ENCODE measurements around the gene UBLCP1.
"Not testable (repeated sequence)": the region's sequence is repeated elsewhere in the genome, so short reads cannot be mapped to it uniquely, and the experiment has no call there.

UBLCP1 gene

DNA sequence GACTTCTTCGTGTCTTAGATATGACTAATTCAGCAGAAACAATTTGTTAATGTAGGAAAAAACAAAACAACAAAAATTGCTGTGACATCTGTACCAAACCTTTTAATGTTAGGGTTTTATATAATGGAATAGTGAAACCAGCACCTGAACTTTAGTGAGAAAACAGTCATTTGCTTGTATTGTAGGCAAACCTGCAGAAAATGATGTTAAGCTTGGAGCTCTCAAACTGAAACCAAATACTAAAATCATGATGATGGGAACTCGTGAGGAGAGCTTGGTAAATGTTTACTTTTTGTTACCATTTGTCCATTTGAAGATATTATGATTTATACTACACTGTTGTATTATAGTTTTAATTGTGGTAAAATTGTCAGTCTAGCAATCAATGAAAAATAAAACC lies 6.6 kb downstream of the UBLCP1 start:
- TF ChIP-seq, protein P1, sequence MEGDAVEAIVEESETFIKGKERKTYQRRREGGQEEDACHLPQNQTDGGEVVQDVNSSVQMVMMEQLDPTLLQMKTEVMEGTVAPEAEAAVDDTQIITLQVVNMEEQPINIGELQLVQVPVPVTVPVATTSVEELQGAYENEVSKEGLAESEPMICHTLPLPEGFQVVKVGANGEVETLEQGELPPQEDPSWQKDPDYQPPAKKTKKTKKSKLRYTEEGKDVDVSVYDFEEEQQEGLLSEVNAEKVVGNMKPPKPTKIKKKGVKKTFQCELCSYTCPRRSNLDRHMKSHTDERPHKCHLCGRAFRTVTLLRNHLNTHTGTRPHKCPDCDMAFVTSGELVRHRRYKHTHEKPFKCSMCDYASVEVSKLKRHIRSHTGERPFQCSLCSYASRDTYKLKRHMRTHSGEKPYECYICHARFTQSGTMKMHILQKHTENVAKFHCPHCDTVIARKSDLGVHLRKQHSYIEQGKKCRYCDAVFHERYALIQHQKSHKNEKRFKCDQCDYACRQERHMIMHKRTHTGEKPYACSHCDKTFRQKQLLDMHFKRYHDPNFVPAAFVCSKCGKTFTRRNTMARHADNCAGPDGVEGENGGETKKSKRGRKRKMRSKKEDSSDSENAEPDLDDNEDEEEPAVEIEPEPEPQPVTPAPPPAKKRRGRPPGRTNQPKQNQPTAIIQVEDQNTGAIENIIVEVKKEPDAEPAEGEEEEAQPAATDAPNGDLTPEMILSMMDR (IDR thresholded peaks at IDR 0.05; ENCODE audit: low read depth, low read length): no peak
- H3K4me3 ChIP-seq (ENCODE audit: low read depth, low read length): no peak overlapping the region

DNA sequence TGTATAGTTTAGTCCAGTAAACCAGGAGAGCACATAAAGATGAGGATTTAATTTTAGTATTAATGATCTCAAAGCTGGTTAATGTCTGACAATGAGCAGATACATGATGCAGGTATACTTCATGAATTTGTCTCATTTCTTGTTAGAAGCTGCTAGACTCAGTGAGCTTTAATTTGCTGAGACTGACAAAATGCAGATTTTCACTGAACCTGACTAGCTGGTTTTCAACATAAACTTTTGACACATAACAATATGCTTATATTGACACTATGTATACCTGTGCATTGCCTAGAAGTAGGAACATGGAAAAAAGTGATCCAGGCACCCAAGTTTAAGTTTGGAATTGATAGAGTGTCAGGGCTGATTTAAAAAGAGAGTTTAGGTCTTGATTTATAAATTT lies 10.8 kb downstream of the UBLCP1 start:
- TF ChIP-seq, protein P1 (IDR thresholded peaks at IDR 0.05; ENCODE audit: low read depth, low read length): no peak
- H3K4me3 ChIP-seq (ENCODE audit: low read depth, low read length): no peak overlapping the region

DNA sequence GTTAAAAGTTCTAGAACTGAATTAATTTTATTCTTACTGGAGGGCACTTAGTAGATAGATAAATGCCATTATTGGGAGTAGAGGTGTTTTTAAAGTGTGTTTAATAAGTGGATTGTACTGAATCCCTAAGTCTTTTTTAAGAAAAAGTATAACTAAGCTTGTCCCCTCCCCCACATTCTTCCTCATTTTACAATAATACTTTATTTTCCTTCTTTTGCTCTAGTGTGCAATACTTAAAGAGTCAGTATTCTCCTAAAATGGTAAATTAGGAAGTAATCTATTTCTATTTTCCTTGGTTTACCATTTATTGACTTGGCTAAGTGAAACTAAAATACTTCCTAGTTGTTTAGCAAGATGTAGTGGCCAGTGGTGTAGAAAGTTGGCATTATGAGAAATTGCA lies 11.6 kb downstream of the UBLCP1 start:
- TF ChIP-seq, protein P1 (IDR thresholded peaks at IDR 0.05; ENCODE audit: low read depth, low read length): no peak
- no peak overlapping the region for H3K4me3 ChIP-seq (ENCODE audit: low read depth, low read length)

DNA sequence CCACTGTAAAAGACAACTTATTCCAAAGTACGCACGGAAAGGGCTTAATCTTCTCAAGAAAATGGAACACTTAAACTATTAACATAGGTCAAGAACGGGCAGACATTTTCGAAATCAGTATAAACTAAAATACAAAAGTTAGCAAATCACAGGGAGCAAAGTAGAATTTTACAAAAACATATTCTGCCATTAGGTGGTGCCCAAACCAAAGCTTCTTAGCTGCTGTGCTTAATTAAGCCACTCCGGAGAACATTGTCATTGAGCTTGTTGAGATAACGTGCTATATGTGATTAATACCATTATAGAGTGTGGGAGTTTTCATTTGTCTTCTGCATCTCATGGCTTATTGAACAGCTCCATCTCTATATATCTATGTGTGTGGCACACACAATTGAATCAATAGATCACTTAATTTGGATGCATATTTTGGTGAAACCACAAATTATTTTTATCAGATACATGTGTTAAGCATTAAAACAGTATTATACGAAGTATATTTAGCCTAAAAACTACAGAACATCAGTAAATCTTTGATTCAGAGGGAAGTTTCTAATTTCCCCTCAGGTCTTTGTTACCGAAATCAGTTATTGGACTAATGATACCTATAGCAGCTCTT lies 23.4 kb downstream of the UBLCP1 start:
- TF ChIP-seq, protein P1 (IDR thresholded peaks at IDR 0.05; ENCODE audit: low read depth, low read length): peak; percentile 14; the same call in 1 of the 2 replicates

DNA sequence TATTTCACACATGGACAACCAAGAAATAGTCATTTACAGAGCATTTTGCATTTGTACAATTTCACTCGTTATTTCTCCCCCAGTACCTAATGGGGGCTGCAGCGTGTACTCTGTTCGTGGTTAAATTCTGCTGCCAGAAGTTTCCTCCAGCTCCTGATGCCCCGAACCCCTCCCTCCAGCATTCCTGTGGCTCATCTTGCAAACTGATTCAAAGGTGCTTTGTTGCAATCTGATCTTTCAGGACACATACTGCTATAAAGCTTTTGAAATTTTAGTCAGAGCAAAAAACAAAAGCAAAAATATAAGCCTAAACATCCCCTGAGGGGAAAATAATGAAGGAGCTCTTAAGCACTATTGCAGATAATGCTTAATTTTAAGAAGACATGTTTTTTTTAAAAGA lies 27.7 kb downstream of the UBLCP1 start:
- TF ChIP-seq, protein P1 (IDR thresholded peaks at IDR 0.05; ENCODE audit: low read depth, low read length): no peak

More for the DNA sequence above, 23.4 kb downstream of the UBLCP1 start:
- H3K4me3 ChIP-seq (ENCODE audit: low read depth, low read length): no peak overlapping the region

DNA sequence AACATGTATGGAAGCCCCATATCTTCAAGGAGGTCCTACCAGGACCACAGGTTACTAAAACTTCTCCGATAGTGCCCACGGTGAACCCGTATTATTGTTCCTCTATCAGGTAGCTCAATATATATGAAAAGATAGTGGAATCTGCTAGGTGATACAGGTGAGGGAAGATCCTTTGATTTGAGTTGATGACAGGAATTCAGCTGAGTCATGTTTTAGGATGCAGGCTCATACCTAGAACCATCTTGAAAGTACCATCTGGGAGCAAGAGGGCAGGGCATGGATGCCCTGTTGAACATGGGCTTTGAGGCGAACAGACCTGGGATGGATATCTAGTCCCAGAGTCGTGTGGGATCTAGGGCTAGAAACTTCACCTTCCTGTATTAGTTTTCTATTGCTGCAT lies 31.8 kb downstream of the UBLCP1 start:
- TF ChIP-seq, protein P1 (IDR thresholded peaks at IDR 0.05; ENCODE audit: low read depth, low read length): no peak
- no peak overlapping the region for H3K4me3 ChIP-seq (ENCODE audit: low read depth, low read length)

More for the DNA sequence above, 27.7 kb downstream of the UBLCP1 start:
- H3K4me3 ChIP-seq (ENCODE audit: low read depth, low read length): no peak overlapping the region

DNA sequence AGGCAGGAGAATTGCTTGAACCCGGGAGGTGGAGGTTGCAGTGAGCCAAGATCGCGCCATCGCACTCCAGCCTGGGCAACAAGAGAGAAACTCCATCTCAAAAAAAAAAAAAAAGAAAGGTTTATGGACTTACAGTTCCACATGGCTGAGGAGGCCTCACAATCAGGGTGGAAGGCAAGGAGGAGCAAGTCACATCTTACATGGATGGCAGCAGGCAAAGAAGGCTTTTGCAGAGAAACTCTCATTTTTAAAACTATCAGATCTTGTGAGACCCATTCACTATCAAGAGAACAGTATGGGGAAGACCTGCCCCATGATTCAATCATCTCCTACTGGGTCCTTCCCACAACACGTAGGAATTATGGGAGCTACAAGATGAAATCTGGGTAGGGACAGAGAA lies 34.2 kb downstream of the UBLCP1 start:
- H3K4me3 ChIP-seq (ENCODE audit: low read depth, low read length): not testable (repeated sequence)

- H3K4me3 ChIP-seq (ENCODE audit: low read depth, low read length): no peak overlapping the region
- TF ChIP-seq, protein P1 (IDR thresholded peaks at IDR 0.05; ENCODE audit: low read depth, low read length): no peak
Observed at GRCh38 chr5:159301466-159301865, 38.4 kb downstream of the UBLCP1 start.

GRCh38 chr5:159301929-159302860 lies 39.1 kb downstream of the UBLCP1 start:
- not testable (repeated sequence) for H3K4me3 ChIP-seq (ENCODE audit: low read depth, low read length)

All from WI38 (cell line).